AG04450 (cell line): ENCODE results near the gene SLC25A15. TPM values are rescaled to one million over a fixed set of nuclear protein-coding genes. Genes with fewer than 3 reads are reported as not detected.

Experiments
- CTCF ChIA-PET: fragments of 300-600, 350-600 bp; formaldehyde crosslinking; extraction: SDS; loops from one replicate; lab custom pipeline; 2022; ENCODE audit warnings: antibody characterized with exemption, inconsistent platforms; lab: Charles Lee
- POLR2A ChIA-PET: fragments of 350-600 bp; formaldehyde crosslinking; extraction: SDS; loops from one replicate; lab custom pipeline; 2021; ENCODE audit warnings: antibody characterized with exemption, inconsistent platforms; lab: Yijun Ruan, JAX
- DNase-seq: peaks from one replicate; pipeline ENCODE4 v3.0.0-alpha.2; 2011; ENCODE audit warnings: low read depth, low spot score
- H3K27ac ChIP-seq: one replicate; pipeline ENCODE4 v1.5.1; 2012; ENCODE audit warnings: low read depth, low read length, control low read depth
- H3K27me3 ChIP-seq: one replicate; pipeline ENCODE4 v1.6.0; 2012; ENCODE audit warnings: low read length; ENCODE audit not compliant: control insufficient read depth, insufficient read depth
- H3K4me3 ChIP-seq: 2 replicates; pipeline ENCODE4 v1.5.1; 2011; ENCODE audit warnings: mild to moderate bottlenecking, low read depth, low read length, control low read depth
- H3K9me3 ChIP-seq: 2 replicates; pipeline ENCODE4 v1.5.1; 2012; ENCODE audit warnings: low read length; ENCODE audit not compliant: control insufficient read depth, insufficient read depth
- CTCF ChIP-seq: IDR thresholded peaks from 2 replicates; pipeline ENCODE4 v1.5.1; 2011; ENCODE audit warnings: low read depth, low read length, control low read depth, inconsistent platforms
- polyA plus RNA-seq: library from polyadenylated mRNA; depleted of rRNA; stranded (reverse); fragments of >200 nt; gene quantifications from 2 replicates; pipeline ENCODE4 v1.2.3, GENCODE V29; 2011

Gene SLC25A15
- polyA plus RNA-seq, 1 experiment = 9.9 TPM

DNA sequence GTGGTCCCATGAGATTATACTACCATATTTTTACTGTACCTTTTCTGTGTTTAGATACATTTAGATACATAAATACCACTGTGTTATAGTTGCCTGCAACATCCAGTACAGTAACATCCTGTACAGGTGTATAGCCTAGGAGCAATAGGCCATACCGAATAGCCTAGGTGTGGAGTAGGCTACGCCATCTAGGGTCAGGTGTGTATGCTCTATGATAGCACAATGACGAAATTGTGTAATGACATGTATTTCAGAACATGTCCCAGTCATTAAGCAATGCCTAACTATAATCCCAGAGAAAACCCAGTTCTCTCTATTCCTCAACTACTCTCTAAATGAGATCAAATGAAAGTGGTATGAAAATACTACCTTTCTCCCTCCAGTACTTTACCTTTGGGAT lies 3.9 kb downstream of the SLC25A15 start:
- CTCF ChIA-PET = no interaction called here
- Histone ChIP-seq H3K4me3 (no peak overlapping the region), H3K27me3 (no peaks in the 10 kb centered on the region), H3K27ac (no peak overlapping the region), H3K9me3 (no peaks in the 10 kb centered on the region)
- DNase-seq = no peak
- TF ChIP-seq CTCF = no peak
- POLR2A ChIA-PET = no interaction called here

DNA sequence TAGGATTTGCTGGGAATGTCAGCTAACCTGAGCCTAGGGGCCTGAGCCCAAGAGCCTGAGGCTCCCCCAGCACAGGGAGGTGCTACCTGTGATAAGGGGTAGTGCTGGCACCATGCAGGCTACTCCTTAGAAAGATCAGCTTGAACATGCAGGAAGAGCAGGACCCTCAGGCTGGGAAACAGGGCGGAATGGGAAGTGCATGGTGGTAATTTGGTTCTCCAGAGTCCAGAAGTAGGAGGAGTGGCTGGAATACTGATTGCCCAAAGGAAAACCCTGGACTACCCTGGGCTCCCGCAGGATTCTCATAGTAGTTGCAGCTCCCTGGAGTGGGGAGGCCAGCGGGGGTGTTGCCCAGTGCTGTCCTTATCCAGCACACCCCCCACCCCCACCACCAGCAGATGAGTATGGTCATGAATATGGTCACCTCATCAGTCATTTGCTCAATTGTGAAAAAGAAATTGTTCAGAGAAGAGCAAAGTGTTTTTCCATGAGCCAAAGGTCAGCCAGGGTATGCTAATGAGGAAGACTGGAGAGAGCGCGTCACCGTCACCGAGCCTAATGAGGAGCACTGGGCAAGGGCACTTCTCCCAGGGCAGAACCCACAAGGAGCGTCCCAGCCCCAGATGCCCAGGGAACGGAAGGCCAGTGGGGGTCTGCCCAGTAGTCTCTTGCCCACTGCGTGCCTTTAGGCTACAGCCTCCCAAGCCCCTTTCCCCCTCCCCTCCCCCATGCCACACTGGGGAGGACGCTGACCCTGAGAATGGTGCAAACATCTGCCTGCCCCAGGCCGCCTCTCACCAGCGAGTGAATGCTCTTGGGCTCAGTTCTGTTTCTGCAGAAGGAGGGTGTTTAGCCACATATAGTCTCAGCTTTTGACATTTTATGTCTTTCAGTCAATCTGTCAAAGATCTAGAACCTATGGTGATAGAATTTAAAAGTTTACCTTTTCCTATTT lies 5.3 kb downstream of the SLC25A15 start:
- ChIA-PET CTCF (no interaction called here), POLR2A (no interaction called here)
- Histone ChIP-seq H3K9me3 (no peaks in the 10 kb centered on the region), H3K4me3 (no peak overlapping the region), H3K27ac (no peak overlapping the region), H3K27me3 (no peaks in the 10 kb centered on the region)
- TF ChIP-seq CTCF = no peak
- DNase-seq = no peak

DNA sequence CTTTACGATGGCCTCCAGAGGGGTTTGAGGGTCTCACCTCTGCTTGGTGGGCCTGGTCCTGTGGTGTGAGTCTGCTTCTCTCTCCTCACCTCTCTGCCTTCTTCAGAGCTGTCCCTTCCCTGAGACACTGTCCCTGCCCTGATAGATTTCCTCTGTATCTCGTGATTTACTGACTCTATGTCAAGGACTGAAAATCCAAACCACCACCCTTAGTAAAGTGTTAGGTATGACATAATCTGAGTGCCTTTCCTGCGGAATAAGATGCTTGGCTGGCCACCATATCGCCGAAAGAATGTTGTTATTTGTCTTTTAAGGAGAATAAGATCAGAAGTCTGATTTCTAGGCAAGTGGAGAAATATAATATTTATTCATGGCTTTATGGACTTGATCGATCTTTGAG lies 7.2 kb downstream of the SLC25A15 start:
- DNase-seq = no peak
- H3K27me3 ChIP-seq = no peaks in the 10 kb centered on the region
- ChIA-PET POLR2A (no interaction called here), CTCF (no interaction called here)
- no peak overlapping the region for H3K27ac ChIP-seq
- no peak for TF ChIP-seq CTCF
- H3K9me3 ChIP-seq = no peaks in the 10 kb centered on the region
- no peak overlapping the region for H3K4me3 ChIP-seq

DNA sequence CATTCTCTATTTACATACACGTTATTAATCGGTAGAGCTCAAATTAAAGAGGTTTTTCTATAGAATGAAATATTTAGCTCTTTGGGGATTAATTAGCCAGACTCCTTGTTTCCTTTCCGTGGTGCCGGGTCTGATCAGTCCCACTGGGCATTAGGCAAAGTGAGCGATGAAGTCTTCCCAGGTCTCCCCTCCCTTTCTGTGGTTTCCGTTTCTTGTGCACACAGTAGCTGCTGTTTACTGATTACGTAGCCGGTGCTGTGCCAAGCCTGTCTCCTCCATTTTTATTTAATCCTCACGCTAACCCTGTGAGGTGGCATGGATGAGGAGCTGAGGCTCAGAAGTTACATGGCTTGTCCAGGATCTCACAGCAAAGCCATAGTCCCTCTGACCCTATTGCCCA lies 9.0 kb downstream of the SLC25A15 start:
- CTCF ChIA-PET = interaction anchor here (0.7 to 1.4 kb wide), 2 partner anchors 16 to 291 kb away, joined by 4 to 7 read pairs; no protein-coding TSS in a partner anchor
- no peak for TF ChIP-seq CTCF
- H3K27me3 ChIP-seq = no peaks in the 10 kb centered on the region
- no peaks in the 10 kb centered on the region for H3K9me3 ChIP-seq
- no peak for DNase-seq
- H3K27ac ChIP-seq = no peak overlapping the region
- no peak overlapping the region for H3K4me3 ChIP-seq
- POLR2A ChIA-PET = interaction anchor here (0.7 kb wide), 1 partner anchor 18 kb away, joined by 6 read pairs; no protein-coding TSS in a partner anchor

GRCh38 chr13:40799508-40799907 lies 10.1 kb downstream of the SLC25A15 start:
- Histone ChIP-seq H3K4me3 (no peak overlapping the region), H3K27me3 (no peaks in the 10 kb centered on the region), H3K27ac (no peak overlapping the region), H3K9me3 (no peaks in the 10 kb centered on the region)
- ChIA-PET CTCF (no interaction called here), POLR2A (no interaction called here)
- TF ChIP-seq CTCF = no peak
- no peak for DNase-seq
